ENCODE results near the gene TMEM179.

Gene TMEM179

GRCh38 chr14:104550861-104551728 lies 53.5 kb downstream of the TMEM179 start:
- TF ChIP-seq GATA3 (IDR thresholded peaks at IDR 0.05; ENCODE audit: low read depth, low read length) (no peak), GATA2 (IDR thresholded peaks at IDR 0.05; ENCODE audit: low read depth, low read length) (no peak)

DNA sequence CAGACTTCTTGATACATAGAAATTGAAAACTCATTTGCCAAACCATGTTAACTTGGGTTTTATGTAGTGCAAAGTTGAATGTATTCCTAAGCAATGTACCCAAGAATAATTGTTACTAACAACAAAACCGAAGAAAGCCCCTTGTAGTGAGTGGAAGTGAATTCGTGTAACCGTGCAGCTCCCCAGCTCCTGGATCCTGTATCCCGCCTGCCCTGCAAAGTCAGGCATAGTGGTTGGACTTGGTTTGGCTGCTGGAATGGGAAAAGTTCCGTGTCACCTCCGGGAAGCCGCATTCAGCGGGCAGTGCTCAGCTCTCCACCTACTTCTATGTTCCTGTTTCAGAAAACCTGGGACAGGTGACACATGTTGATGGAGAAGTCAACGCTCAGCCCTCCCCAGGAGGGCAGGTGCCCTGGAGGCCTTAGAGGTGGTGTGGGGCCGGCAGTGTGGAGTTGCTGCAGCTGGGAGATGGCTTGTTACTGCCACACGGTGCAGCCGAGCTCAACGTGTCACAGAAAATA lies 54.2 kb downstream of the TMEM179 start:
- TF ChIP-seq GATA2 (IDR thresholded peaks at IDR 0.05; ENCODE audit: low read depth, low read length) (no peak), GATA3 (IDR thresholded peaks at IDR 0.05; ENCODE audit: low read depth, low read length) (no peak)

GRCh38 chr14:104549536-104550339 lies 54.8 kb downstream of the TMEM179 start:
- TF ChIP-seq GATA2 (IDR thresholded peaks at IDR 0.05; ENCODE audit: low read depth, low read length) (no peak), GATA3 (IDR thresholded peaks at IDR 0.05; ENCODE audit: low read depth, low read length) (no peak)

DNA sequence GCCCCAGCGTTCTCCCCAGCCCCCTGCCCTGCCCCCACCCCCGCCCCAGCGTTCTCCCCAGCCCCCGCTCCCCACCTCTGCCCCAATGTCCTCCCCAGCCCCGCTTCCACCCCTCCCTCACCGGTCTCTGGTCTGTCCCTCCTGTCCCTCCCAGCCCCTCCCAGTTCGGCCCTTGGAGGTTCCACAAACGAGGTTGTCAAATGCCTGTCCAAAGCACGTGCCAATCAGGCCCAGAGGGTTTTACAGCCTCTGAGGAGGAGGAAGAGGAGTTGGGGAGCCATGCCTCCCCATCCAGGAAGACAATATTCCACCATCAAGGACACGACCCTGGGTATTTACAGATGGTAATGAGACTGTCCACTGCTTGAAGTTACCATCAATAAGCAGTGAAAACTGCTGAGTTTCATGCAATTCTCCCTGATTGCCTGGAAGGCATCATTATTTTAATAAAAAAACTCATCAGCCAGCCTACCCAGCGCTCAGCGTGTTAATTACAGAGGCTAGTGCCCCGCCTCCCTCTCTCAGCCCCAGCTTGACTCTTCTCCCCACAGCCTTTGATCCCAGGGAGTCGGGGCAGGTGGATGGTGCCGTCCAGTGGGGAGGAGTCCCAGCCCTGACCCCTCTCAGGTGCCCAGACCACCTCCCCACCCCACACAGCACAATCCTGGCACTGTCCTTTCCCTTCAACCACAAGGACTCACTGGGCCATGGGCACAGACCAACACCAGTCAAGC lies 55.6 kb downstream of the TMEM179 start:
- TF ChIP-seq GATA2 (IDR thresholded peaks at IDR 0.05; ENCODE audit: low read depth, low read length) (no peak), GATA3 (IDR thresholded peaks at IDR 0.05; ENCODE audit: low read depth, low read length) (no peak)

DNA sequence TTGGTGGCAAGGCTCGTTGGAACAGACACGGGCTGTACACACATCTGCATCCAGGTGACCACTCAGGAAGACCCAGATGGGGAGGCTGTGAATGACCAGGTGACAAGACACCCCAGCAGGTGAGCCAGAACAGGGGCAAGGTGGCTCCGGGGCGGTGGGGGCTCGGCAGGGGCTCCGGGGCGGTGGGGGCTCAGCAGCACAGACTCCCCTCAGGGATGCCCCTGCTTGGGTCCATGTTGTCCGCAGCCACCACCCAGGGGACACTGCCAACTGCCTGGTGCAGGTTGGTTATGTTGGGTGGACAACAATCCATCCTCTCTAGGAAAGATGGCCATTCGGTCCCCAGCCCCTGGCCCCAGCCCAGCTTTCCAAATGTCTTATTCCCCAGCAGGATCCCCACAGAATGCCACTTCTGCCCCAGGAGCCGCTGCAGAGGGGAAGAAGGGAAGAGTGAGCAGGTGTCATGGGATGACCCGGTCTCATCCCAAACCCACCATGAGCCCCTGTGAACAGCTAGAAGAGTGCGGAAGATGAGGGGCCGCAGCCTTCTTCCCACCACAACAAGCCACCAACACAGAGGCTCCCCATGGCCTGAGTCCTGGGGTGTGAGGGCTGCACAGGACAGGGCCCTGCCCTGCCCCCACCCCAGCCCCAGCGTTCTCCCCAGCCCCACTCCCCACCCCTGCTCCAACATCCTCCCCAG lies 56.4 kb downstream of the TMEM179 start:
- TF ChIP-seq GATA2 (IDR thresholded peaks at IDR 0.05; ENCODE audit: low read depth, low read length) (no peak), GATA3 (IDR thresholded peaks at IDR 0.05; ENCODE audit: low read depth, low read length) (no peak)

- no peak for TF ChIP-seq GATA2 (IDR thresholded peaks at IDR 0.05; ENCODE audit: low read depth, low read length)
These were observed 57.1 kb downstream of the TMEM179 start for GRCh38 chr14:104547310-104547997.

- no peak for TF ChIP-seq GATA2 (IDR thresholded peaks at IDR 0.05; ENCODE audit: low read depth, low read length)
- no peak for TF ChIP-seq GATA3 (IDR thresholded peaks at IDR 0.05; ENCODE audit: low read depth, low read length)
These were observed 57.8 kb downstream of the TMEM179 start for GRCh38 chr14:104546591-104547309.

GRCh38 chr14:104545942-104546501 lies 58.5 kb downstream of the TMEM179 start:
- TF ChIP-seq GATA2 (IDR thresholded peaks at IDR 0.05; ENCODE audit: low read depth, low read length) (no peak), GATA3 (IDR thresholded peaks at IDR 0.05; ENCODE audit: low read depth, low read length) (no peak)

DNA sequence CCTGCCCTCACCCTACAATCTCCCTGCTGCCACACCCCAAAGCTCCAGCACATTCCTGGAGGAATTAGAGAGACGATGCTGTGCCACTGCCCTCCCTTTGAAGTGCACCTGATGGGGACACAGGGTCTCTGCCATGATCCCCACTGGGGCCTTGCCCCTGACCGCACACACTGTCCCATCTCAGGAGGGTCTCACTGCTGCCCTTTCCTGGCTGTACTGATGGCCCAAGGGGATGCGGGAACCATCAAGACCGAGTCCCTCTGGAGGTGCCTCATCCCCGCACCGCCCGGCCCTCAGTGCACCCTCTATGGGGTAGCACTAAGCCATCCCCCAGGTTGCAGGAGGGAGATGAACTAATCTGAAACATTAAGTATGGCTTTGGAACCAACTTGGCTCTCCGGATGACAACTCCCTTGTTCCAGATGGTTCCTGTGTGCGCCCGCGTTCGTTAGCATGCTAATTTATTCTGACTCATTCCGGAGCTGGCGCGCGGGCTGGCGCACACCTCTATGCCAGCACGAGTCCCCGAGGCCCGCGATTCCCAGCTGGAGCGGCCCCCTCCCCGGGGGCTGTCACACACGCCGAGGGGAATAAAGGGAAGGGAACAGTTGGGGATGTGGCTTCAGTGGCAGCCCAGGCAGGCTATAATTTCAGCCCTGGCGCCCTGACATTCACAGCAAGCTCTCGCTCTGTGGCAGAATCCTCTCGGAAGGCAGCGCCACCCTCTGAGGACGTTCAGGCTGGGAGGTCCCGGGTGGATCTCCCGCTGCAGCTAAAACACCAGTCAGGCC lies 59.2 kb downstream of the TMEM179 start:
- TF ChIP-seq GATA3 (IDR thresholded peaks at IDR 0.05; ENCODE audit: low read depth, low read length) (no peak), GATA2 (IDR thresholded peaks at IDR 0.05; ENCODE audit: low read depth, low read length) (no peak)

GRCh38 chr14:104544362-104544961 lies 60.1 kb downstream of the TMEM179 start:
- no peak for TF ChIP-seq GATA3 (IDR thresholded peaks at IDR 0.05; ENCODE audit: low read depth, low read length)
- no peak for TF ChIP-seq GATA2 (IDR thresholded peaks at IDR 0.05; ENCODE audit: low read depth, low read length)

All from SH-SY5Y (cell line).